Dermis lymphatic vessel endothelial cell (primary cell): ENCODE results near the gene ZNF841. TPM values are rescaled to one million over a fixed set of nuclear protein-coding genes. Genes with fewer than 3 reads are reported as not detected.

Source experiments
- total RNA-seq: library from RNA; depleted of rRNA; stranded (reverse); fragments of >200 nt; gene quantifications from 2 replicates; pipeline ENCODE4 v1.2.1, GENCODE V29; 2014

Gene ZNF841
- 9.3 and 14.6 TPM in 2 replicates for total RNA-seq

GRCh38 chr19:52095172-52096014 lies at the start of gene ZNF841:
TSS of gene ZNF841 (minus strand) at chr19:52095765. CDS start at chr19:52084801, 10,964 bp downstream.

GRCh38 chr19:52139252-52140031 lies 43.9 kb upstream of the ZNF841 start, which contains the start of gene ZNF616:
TSS of gene ZNF616 (minus strand) at chr19:52139938. CDS start at chr19:52130512, 9,426 bp downstream.

GRCh38 chr19:52048555-52049501 lies 46.7 kb downstream of the ZNF841 start, which contains the start of gene ZNF432:
TSS of gene ZNF432 (minus strand) at chr19:52048838. CDS start at chr19:52046868, 1,970 bp downstream.

GRCh38 chr19:52028027-52028779 lies 67.4 kb downstream of the ZNF841 start, which contains the start of gene ZNF614:
TSS of gene ZNF614 (minus strand) at chr19:52028379. CDS start at chr19:52025745, 2,634 bp downstream.

Other genes with a start within 250 kb of the ZNF841 start
- 3.1 and 4.2 TPM in 2 replicates for gene ZNF577, start 207.8 kb downstream of the ZNF841 start, total RNA-seq
- gene ZNF649, start 190.7 kb downstream of the ZNF841 start, total RNA-seq: 7.4 and 11.0 TPM in 2 replicates
- gene ZNF613, start 168.3 kb downstream of the ZNF841 start, total RNA-seq: 8.5 and 10.5 TPM in 2 replicates
- gene ZNF350, start 108.9 kb downstream of the ZNF841 start, total RNA-seq: 11.2 and 13.0 TPM in 2 replicates
- 11.5 and 18.3 TPM in 2 replicates for gene ZNF615, start 87.6 kb downstream of the ZNF841 start, total RNA-seq
- 7.6 and 15.0 TPM in 2 replicates for gene ZNF614, start 67.4 kb downstream of the ZNF841 start, total RNA-seq
- gene ZNF432, start 46.9 kb downstream of the ZNF841 start, total RNA-seq: 5.4 and 8.5 TPM in 2 replicates
- 7.2 and 10.7 TPM in 2 replicates for gene ZNF616, start 44.2 kb upstream of the ZNF841 start, total RNA-seq
- gene ZNF836, start 75.9 kb upstream of the ZNF841 start, total RNA-seq: 7.3 and 11.1 TPM in 2 replicates
- gene PPP2R1A, start 94.3 kb upstream of the ZNF841 start, total RNA-seq: 85.4 and 96.3 TPM in 2 replicates
- 9.3 and 11.3 TPM in 2 replicates for gene ZNF766, start 173.8 kb upstream of the ZNF841 start, total RNA-seq
- gene ZNF480, start 201.4 kb upstream of the ZNF841 start, total RNA-seq: 3.9 and 7.1 TPM in 2 replicates
- gene ZNF610, start 240.5 kb upstream of the ZNF841 start, total RNA-seq: 1.2 and 2.0 TPM in 2 replicates